Common myeloid progenitor, CD34-positive (primary cell): ENCODE results near the gene MARCOL.

Experiments used
- CTCF ChIA-PET: fragments of 350-600 bp; sonication (Branson Sonifier 250); formaldehyde crosslinking; loops from one replicate; lab custom pipeline; 2021; ENCODE audit warnings: antibody characterized with exemption; lab: Charles Lee
- POLR2A ChIA-PET: fragments of 350-600 bp; sonication (Branson Sonifier 250); formaldehyde crosslinking; loops from one replicate; lab custom pipeline; 2021; ENCODE audit warnings: antibody characterized with exemption; lab: Charles Lee
- DNase-seq, 3 donors: peaks; one replicate each; pipeline versions ENCODE4 v3.0.0 to v3.0.0-alpha.2; 2013
- H3K27ac ChIP-seq, 2 experiments: 1 replicate in 1 of 2; 2 replicates in 1 of 2; pipeline ENCODE4 v1.7.0; 2013; ENCODE audit warnings: inconsistent platforms in 2 of 2, low read length in 2 of 2, mild to moderate bottlenecking in 2 of 2, low read depth in 1 of 2, moderate library complexity in 1 of 2; ENCODE audit not compliant: severe bottlenecking in 2 of 2, insufficient read depth in 1 of 2, poor library complexity in 1 of 2
- H3K27me3 ChIP-seq, 5 experiments: replicated peaks in 2 of 5; 1 replicate in 3 of 5; 2 replicates in 2 of 5; pipeline versions ENCODE4 v1.6.1 to v1.7.0; 2013; ENCODE audit warnings: low read length in 4 of 5, mild to moderate bottlenecking in 2 of 5, moderate library complexity in 2 of 5, inconsistent platforms in 1 of 5; ENCODE audit not compliant: insufficient read depth in 5 of 5, control insufficient read depth in 4 of 5
- H3K36me3 ChIP-seq, 4 experiments: 1 replicate in 2 of 4; 2 replicates in 2 of 4; pipeline versions ENCODE4 v1.6.1 to v1.7.0; 2013; ENCODE audit warnings: low read length in 3 of 4, control low read depth in 1 of 4, mild to moderate bottlenecking in 1 of 4; ENCODE audit not compliant: control insufficient read depth in 4 of 4, insufficient read depth in 4 of 4
- H3K4me1 ChIP-seq, 4 experiments: 1 replicate in 3 of 4; 2 replicates in 1 of 4; pipeline versions ENCODE4 v1.6.1 to v1.7.1; 2013; ENCODE audit warnings: low read length in 3 of 4, mild to moderate bottlenecking in 3 of 4, control low read depth in 1 of 4, inconsistent platforms in 1 of 4, moderate library complexity in 1 of 4; ENCODE audit not compliant: control insufficient read depth in 4 of 4, insufficient read depth in 4 of 4; ENCODE audit errors: control extremely low read depth in 1 of 4
- H3K4me3 ChIP-seq, 7 experiments: 1 replicate in 4 of 7; 2 replicates in 3 of 7; pipeline versions ENCODE4 v1.5.1 to v1.7.0; 2013; ENCODE audit warnings: mild to moderate bottlenecking in 7 of 7, low read length in 6 of 7, moderate library complexity in 6 of 7, inconsistent platforms in 2 of 7, low read depth in 2 of 7, control low read depth in 1 of 7; ENCODE audit not compliant: insufficient read depth in 4 of 7, control insufficient read depth in 1 of 7; ENCODE audit errors: extremely low read depth in 1 of 7
- H3K9me3 ChIP-seq, 5 experiments: 1 replicate in 4 of 5; 2 replicates in 1 of 5; pipeline versions ENCODE4 v1.6.1 to v1.7.1; 2013; ENCODE audit warnings: low read length in 4 of 5, mild to moderate bottlenecking in 2 of 5, inconsistent platforms in 1 of 5, low read depth in 1 of 5, moderate library complexity in 1 of 5; ENCODE audit not compliant: control insufficient read depth in 4 of 5, insufficient read depth in 2 of 5; ENCODE audit errors: control extremely low read depth in 1 of 5
- WGBS: methylation state at CpG from one replicate; pipeline ENCODE4 v1.1.5; 2013; ENCODE audit not compliant: insufficient coverage; 5-methylcytosine and 5-hydroxymethylcytosine counted together

Gene MARCOL

DNA sequence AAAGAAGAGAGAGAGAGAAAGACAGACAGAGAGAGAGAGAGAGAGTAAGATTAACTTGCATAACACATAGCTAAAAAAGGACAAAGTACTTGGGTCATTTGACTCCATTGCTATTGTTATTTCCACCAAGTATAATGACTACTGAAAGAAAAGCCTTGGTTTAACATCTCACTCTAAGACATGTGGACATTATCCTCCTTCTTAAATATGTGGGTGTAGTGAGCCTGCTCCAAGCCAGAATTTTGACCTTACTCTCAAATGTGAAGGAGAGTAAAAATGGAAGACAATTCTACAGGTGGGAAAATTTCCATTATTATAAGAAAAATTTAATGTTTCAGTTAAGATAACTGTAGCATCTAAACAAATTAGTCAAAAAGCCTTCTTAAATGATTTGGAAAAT lies 8.5 kb upstream of the MARCOL start:
- Histone ChIP-seq H3K27ac (no peak overlapping the region), H3K9me3 (peaks cover 0 to 1% (median 0%) of the 10 kb centered on the region in 5 experiments), H3K36me3 (no peaks in the 10 kb centered on the region), H3K4me3 (no peak overlapping the region), H3K27me3 (peaks cover 0 to 2% (median 0%) of the 10 kb centered on the region in 5 experiments), H3K4me1 (no peaks in the 10 kb centered on the region)
- DNase-seq, result no peak
- CTCF ChIA-PET, result no interaction called here
- POLR2A ChIA-PET, result no interaction called here

GRCh38 chr5:148230240-148230639 lies 8.1 kb upstream of the MARCOL start:
- peaks cover 0 to 2% (median 0%) of the 10 kb centered on the region in 5 experiments for H3K27me3 ChIP-seq
- H3K9me3 ChIP-seq, result no peaks in the 10 kb centered on the region
- CTCF ChIA-PET, result no interaction called here
- H3K4me3 ChIP-seq, result no peak overlapping the region
- no peaks in the 10 kb centered on the region for H3K4me1 ChIP-seq
- H3K27ac ChIP-seq, result no peak overlapping the region
- no peaks in the 10 kb centered on the region for H3K36me3 ChIP-seq
- 100% methylated on average over 1 of the region's 7 CpGs for whole genome bisulfite sequencing
- POLR2A ChIA-PET, result no interaction called here
- DNase-seq, result no peak

GRCh38 chr5:148237785-148238417 lies 424 bp upstream of the MARCOL start:
- no peak overlapping the region for H3K4me3 ChIP-seq
- ChIA-PET CTCF (no interaction called here), POLR2A (no interaction called here)
- no peaks in the 10 kb centered on the region for H3K9me3 ChIP-seq
- H3K27me3 ChIP-seq, result no peaks in the 10 kb centered on the region
- no peak for DNase-seq
- H3K36me3 ChIP-seq, result no peaks in the 10 kb centered on the region
- no peaks in the 10 kb centered on the region for H3K4me1 ChIP-seq
- no peak overlapping the region for H3K27ac ChIP-seq
- no CpG with 5 or more reads among the region's 4 CpGs for WGBS

GRCh38 chr5:148248894-148249293 lies 10.6 kb downstream of the MARCOL start:
- H3K9me3 ChIP-seq, result no peaks in the 10 kb centered on the region
- H3K4me1 ChIP-seq, result no peaks in the 10 kb centered on the region
- H3K4me3 ChIP-seq, result no peak overlapping the region
- no peak for DNase-seq
- ChIA-PET POLR2A (no interaction called here), CTCF (no interaction called here)
- no CpG with 5 or more reads among the region's 2 CpGs for WGBS
- peaks cover 0 to 3% (median 0%) of the 10 kb centered on the region in 5 experiments for H3K27me3 ChIP-seq
- no peak overlapping the region for H3K27ac ChIP-seq
- H3K36me3 ChIP-seq, result no peaks in the 10 kb centered on the region

GRCh38 chr5:148255456-148255855 lies 17.1 kb downstream of the MARCOL start:
- ChIA-PET POLR2A (interaction anchor here (0.7 kb wide), 1 partner anchor 446 kb away, joined by 4 read pairs; no protein-coding TSS in a partner anchor), CTCF (no interaction called here)
- no peak overlapping the region for H3K27ac ChIP-seq
- no peak overlapping the region for H3K4me3 ChIP-seq
- no peaks in the 10 kb centered on the region for H3K4me1 ChIP-seq
- DNase-seq, result no peak
- no peaks in the 10 kb centered on the region for H3K27me3 ChIP-seq
- H3K36me3 ChIP-seq, result no peaks in the 10 kb centered on the region
- H3K9me3 ChIP-seq, result peaks cover 0 to 29% (median 0%) of the 10 kb centered on the region in 5 experiments

- Histone ChIP-seq H3K9me3 (peaks cover 0 to 29% (median 0%) of the 10 kb centered on the region in 5 experiments), H3K27me3 (no peaks in the 10 kb centered on the region), H3K4me3 (no peak overlapping the region), H3K4me1 (no peaks in the 10 kb centered on the region), H3K27ac (no peak overlapping the region), H3K36me3 (no peaks in the 10 kb centered on the region)
- 83% methylated on average over 2 of the region's 2 CpGs for WGBS
- ChIA-PET CTCF (no interaction called here), POLR2A (no interaction called here)
- no peak for DNase-seq
Observed at GRCh38 chr5:148259288-148259687, 21.0 kb downstream of the MARCOL start.

GRCh38 chr5:148261221-148261620 lies 22.9 kb downstream of the MARCOL start:
- no peaks in the 10 kb centered on the region for H3K36me3 ChIP-seq
- H3K9me3 ChIP-seq, result peaks cover 0 to 23% (median 1%) of the 10 kb centered on the region in 5 experiments
- H3K27ac ChIP-seq, result no peak overlapping the region
- ChIA-PET POLR2A (no interaction called here), CTCF (no interaction called here)
- H3K27me3 ChIP-seq, result no peaks in the 10 kb centered on the region
- no peak for DNase-seq
- H3K4me1 ChIP-seq, result no peaks in the 10 kb centered on the region
- no peak overlapping the region for H3K4me3 ChIP-seq
